GM18520 (cell line): Measurements from ENCODE around the gene TMEM219.
"Not testable (repeated sequence)": the region's sequence is repeated elsewhere in the genome, so short reads cannot be mapped to it uniquely, and the experiment has no call there.

ENCODE experiments used
- ATAC-seq: cut with Tn5 transposase; IDR thresholded peaks from one replicate; pipeline ENCODE4 v1.9.1; 2021; ENCODE audit not compliant: unreplicated experiment

TMEM219 gene, protein sequence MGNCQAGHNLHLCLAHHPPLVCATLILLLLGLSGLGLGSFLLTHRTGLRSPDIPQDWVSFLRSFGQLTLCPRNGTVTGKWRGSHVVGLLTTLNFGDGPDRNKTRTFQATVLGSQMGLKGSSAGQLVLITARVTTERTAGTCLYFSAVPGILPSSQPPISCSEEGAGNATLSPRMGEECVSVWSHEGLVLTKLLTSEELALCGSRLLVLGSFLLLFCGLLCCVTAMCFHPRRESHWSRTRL

DNA sequence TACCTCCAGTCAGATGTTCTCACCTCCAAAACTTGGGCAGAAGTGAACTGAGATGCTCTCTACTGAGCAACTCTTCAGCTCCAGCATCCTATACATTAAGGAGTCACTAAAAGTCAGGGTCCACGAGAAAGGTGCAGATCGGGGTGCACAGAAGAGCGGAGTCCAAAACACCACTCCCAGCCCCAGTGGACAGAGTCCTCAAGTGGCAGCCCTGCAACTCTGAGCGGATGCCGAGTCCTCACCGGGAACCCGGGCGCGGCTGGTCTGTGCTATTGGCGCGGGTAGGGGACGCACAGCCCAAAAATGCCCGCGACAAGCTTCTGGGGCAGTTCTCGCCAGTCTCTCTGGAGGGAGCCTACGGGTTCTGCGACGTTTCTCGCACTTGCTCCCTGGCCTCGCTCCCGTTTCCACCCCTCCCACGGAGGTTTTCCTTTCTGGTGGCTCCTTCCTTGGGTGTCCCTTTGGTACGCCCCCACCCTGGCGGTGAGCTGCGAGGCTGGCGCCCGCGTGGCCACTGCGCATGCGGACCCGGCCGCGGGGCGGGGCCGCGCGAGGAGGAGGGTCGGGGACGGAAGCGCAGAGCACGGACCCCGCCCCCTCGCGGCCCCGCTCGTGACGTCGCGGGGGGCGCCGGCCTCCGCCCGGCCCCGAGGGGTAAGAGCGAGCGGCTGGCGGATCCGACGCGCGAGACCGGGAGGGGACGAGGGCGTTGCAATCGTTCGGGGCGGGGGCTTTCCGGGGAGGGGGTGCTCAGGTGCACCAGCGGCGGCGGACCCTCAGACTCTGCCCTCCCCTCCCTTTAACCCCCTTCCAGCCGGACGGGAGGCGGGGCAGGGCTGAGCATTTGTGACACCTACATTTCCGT lies at the start of gene TMEM219:
Gene TMEM219 (plus strand): TSS at position 601 of the 865 bp plus-strand sequence. CDS start 1,065 bp downstream, outside the sequence.
- peak; percentile 82 for ATAC-seq

DNA sequence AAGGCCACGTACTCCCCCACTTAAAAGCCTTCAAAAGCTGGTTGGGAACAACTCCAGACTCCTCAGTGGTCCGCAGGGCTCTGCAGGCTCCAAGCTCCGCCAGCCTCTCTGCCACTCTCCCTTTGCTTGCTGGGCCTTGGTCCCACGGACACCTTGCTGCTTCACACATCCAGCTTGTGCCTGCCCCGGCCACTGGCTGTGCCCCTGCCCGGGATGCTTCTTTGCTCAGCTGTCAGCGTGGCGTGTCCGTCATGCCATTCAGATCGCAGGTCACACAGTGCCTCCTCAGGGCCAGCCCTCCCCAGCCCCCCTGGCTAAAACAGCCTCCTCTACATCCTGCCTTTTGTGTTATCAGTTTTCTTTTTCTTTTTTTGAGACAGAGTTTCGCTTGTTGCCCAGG lies 49.8 kb upstream of the TMEM219 start:
- no peak for ATAC-seq

DNA sequence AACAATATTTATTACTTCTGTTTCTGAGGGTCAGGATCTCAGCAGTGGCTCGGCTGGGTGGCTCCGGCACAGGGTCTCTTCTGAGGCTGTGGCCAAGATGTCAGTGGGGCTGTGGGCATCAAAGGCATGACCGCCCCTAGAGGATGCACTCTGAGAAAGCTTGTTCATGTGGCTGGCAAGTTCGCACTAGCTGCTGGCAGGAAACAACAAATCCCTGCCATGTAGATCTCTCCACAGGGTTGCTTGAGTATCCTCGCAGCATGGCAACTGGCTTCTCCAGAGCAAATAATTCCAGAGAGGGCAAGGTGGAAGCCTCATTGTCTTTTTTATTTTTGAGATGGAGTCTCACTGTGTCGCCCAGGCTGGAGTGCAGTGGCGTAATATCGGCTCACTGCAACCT lies 48.4 kb upstream of the TMEM219 start:
- no peak for ATAC-seq

DNA sequence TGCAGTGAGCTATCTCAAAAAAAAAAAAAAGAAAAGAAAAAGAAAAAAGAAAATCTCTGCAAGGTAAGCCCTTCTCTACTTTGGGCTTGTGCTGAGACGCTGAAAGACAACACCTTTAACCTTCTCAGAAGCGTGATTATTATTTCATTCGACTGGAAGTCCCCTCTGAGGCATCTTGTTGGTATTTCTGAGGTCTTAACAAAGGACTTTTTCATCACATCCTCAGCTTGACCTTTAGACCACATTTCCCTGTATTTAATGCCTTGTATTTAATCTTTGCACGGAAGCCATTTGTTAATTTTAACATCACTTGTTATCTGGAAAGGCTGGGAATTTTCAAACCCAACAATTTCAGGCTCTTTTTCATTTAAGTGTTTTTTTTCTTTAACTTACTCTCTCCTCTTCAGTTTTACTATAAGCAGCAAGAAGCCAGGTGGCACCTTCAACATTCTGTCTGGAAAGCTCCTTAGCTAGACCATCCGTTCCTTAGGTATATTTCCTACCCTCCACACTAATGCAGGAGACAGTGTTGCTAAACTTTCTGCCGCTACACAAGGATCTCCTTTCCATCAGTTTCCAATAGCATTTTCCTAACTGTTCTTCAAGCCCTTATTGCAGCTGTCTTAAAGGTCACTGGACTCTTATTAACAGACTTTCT lies 46.2 kb upstream of the TMEM219 start:
- ATAC-seq = no peak

DNA sequence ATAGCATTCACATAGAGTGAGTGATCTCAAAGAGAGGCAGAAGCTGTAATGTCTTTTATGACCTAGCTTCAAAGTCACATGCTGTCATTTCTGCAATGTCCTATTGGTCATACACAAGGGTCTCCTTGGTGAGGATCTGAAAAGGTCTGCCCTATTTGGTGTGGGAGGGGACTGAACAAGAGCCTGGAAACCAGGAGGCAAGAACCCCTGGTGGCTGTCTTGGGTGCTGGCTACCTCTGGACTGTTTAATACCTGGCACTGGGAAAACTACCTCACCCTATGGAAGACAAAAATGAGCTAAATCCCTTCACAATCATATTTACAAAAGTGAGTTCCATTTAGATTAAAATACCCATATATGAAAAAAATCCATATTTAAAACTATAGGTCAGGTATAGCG lies 44.9 kb upstream of the TMEM219 start:
- ATAC-seq = no peak

DNA sequence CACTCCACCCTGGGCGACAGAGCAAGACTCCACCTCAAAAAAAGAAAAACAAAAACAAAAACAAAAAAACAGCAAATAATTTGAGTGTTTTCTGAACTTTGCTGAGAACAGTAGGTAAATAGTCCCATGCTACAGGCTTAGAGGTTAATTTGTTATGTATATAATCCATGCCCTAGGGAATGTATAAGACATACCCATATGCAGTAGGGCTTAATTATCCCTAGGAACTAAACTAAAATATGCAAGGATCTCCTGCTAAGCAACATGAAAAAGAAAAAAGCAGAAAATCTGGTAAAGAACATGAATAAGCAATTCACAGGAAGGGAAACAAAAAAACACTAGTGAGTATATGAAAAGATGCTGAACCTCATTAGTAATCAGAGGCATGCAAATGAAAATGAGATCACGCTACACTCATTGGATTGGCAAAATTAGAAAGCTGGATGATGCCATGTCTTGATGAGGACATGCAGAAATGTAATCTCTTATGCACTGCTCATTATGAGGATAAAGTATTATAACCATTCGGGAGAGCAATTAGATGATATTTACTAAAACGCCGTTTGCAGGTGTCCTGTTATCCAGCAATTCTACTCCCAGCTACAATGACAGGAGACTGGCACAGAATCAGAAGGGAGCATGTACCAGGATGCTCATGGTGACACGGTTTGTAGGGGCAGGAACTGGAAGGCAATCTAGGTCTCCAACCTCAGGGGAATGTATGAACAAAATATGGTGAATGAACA lies 41.4 kb upstream of the TMEM219 start:
- ATAC-seq = no peak

DNA sequence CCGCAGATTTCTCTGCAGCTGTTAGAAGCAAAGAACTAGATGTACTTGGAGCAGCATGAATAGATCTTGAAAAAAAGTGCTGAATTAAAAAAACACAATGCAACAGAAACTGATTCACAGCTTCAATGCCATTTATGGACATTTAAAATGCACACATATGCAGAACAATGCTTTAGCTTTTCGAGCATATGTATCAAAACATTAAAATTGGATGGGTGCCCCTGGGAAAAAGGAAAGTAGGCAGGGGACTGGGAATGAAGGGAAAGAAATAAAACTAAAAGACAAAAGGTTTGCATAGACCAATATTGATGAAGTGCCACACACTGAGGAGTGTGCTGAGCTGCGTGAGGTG lies 40.9 kb upstream of the TMEM219 start:
- ATAC-seq = no peak

DNA sequence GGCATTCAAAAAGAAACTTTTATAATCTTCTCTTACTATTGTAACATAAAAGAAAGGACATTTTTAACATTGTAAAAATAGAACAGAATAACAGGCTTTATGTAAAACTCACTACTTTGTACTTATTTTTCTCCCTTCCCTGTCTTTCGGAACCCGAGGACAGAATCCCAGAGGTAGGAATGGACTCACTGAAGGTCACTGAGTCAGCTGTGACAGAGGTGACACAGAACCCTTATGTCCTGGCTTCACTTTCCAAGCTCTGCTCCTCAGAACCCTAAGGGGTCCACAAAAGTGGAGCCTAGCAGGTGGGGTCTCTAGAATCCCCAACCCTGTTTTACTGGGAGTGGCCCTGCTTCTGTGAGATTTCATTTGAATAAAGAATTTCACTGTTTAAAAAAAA lies 39.6 kb upstream of the TMEM219 start:
- no peak for ATAC-seq

DNA sequence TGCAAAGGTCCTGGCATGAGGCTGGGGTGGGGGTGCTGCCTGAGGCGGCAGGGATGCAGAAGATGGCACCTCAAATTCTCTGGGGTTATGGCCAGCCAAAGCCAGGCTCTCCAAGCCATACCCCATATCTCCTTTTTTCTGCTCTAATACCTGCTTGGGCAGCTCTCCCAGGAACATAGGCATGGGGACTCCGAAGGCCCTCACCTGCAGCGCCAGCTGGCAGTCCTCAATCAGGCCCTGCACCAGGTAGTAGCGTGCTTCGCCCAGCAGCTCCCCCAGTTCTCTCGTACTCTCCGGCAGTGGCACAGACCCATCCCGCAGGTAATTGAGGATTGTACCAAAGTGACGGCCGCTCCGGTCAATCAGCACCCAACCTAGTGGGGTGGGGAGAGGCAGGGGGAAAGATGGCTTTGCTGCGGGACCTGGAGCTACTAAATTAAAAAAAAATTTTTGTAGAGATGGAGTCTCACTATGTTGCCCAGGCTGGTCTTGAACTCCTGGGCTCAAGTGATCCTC lies 38.8 kb upstream of the TMEM219 start:
- ATAC-seq = no peak

DNA sequence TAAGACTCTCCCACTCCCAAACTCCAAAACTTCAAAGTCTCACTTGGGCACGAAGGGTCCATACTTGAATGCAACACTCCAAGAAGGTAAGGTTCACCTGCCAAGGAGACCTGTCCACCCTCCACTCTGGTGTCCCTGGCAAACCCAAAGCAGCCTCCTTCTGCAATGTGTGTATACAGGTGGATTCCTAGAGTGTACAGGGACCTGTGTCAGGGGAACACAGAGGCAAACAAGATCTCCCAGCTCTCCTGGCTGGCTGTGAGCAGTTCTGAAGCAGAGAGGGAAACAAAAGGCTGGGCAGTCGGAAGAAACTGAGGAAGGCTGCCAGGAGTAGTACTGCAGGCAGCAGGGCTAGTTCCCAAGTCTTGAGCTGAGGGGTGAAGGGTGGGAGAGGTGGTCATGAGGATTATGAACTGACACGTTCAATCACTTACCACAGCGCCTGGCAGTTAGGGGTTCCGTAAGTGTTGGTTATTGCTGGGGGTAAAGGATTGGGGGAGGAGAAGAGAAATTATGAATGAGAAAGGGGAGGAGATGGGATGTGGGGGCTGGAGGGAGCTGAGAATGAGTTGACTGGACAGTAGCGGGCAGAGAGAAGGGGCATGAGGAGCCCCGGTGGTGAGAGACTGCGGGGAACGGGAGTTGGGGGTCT lies 36.6 kb upstream of the TMEM219 start:
- no peak for ATAC-seq

DNA sequence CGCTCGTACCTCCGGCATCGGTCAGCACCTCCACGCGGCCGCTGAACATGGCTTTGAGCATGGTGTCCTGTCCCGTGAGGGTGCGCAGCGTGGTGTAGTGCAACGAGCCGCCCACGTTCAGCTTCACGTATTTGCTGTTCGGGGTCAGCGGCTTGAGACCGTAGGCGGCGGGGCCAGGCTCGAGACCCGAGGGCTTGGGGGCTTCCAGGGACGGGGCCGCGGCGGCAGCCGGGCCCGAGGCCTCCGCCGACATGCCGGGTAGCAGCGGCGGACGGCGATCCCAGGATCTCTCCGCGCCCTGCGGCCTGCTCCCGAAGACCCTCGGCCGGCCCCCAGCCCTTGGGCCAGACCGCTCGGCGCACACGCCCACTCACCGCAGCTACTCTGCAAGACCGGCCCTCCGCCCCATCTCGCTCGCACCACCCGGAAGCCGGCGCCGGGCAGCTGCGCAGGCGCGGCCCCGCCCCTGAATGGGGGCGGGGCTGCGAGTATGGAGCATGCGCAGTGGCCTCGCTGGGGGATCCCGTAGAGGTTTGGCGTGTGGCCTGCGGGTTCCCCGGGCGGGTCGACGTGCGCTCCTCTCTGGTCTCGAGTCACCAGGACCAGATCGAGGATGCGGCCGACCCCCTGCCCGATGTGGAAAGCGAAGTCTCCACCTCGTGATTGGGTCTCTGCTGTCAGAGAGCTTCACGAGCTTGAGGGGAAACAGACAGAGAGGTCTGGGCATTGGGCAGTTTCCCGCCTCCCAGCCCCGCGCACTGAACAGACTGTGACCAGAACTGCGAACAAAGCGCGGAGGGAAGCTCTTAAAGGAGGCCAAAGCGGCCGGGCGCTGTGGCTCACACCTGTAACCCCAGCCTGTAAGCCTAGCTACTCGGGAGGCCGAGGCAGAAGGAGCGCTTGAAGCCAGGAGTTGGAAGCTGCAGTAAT lies 35.8 kb upstream of the TMEM219 start, which contains the start of gene KCTD13:
Gene KCTD13 (minus strand): TSS at position 446 of the 930 bp plus-strand sequence. CDS start 193 bp downstream, at position 253.
- peak; percentile 80 for ATAC-seq

DNA sequence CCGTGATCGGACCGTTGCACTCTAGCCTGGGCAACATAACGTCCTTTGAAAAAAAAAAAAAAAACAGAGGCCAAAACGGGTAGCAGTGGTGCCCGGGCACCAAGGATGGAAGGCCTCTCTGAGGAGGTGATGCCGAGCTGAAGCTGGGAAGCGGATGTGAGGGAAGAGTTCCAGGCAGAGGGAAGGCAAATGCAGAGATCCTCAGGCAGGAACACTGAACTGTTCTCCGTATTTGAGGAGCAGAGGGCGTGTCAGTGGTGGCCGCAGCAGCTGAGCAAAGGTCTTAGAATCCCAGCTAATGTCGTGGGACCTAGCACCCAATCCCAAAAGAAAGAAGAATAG lies 35.2 kb upstream of the TMEM219 start:
- no peak for ATAC-seq

DNA sequence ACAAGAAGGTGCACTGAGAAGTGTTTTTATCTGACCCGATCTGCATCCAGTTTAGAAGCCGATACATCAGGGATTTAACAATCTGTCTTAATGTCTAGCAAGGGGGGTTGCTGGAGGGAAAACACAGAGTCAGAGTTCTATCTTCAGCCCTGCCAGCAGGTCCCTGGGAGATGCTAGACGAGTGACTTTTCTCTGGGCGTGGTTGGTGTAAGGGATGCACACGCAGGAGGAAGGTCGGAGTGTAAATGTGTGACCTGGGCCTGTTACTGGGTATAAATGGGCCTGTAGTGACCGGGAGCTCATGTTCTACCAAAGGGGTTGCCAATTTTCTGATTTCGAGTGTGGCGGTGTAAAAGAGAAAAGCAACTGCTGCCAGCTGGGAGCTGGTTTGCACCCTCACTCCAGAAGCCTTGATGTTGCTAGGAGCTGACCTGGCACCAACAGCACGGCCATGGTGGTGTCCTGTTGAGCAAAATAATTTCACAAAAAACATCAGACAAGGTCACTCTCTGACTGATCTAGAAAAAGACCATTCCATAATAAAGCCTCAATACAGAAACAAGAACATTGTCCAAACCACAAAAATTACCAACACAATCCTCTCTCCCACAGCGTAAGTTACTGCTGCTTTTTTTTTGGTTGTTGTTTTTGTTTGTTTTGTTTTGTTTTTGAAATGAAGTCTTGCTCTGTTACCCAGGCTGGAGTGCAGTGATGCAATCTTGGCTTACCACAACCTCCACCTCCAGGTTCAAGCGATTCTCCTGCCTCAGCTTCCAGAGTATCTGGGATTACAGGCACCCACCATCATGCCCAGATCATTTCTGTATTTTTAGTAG lies 34.6 kb upstream of the TMEM219 start:
- no peak for ATAC-seq

DNA sequence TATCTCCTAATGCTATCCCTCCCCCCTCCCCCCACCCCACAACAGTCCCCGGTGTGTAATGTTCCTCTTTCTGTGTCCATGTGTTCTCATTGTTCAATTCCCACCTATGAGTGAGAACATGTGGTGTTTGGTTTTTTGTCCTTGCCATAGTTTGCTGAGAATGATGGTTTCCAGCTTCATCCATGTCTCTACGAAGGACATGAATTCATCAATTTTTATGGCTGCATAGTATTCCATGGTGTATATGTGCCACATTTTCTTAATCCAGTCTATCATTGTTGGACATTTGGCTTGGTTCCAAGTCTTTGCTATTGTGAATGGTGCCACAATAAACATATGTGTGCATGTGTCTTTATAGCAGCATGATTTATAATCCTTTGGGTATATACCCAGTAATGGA lies 30.1 kb upstream of the TMEM219 start:
- not testable (repeated sequence) for ATAC-seq

DNA sequence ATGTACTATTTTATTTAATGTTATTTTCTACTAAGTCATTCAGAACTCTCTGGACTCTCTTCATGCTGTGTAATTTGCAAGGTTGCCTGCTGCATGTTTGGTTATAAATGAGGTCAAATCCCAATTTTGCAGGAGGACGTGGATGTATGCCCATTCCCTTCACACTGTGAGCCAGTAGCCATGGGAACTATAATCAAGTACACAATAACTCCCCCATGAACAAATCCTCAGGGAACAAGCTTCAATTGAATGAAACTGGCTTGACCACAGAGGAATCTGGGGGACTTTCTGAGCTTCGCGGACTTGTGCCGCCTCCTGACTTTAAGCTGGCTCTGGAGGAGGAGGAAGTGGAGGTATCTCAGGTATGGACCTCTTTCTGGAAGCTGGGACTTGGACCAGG lies 21.2 kb upstream of the TMEM219 start:
- ATAC-seq = no peak

DNA sequence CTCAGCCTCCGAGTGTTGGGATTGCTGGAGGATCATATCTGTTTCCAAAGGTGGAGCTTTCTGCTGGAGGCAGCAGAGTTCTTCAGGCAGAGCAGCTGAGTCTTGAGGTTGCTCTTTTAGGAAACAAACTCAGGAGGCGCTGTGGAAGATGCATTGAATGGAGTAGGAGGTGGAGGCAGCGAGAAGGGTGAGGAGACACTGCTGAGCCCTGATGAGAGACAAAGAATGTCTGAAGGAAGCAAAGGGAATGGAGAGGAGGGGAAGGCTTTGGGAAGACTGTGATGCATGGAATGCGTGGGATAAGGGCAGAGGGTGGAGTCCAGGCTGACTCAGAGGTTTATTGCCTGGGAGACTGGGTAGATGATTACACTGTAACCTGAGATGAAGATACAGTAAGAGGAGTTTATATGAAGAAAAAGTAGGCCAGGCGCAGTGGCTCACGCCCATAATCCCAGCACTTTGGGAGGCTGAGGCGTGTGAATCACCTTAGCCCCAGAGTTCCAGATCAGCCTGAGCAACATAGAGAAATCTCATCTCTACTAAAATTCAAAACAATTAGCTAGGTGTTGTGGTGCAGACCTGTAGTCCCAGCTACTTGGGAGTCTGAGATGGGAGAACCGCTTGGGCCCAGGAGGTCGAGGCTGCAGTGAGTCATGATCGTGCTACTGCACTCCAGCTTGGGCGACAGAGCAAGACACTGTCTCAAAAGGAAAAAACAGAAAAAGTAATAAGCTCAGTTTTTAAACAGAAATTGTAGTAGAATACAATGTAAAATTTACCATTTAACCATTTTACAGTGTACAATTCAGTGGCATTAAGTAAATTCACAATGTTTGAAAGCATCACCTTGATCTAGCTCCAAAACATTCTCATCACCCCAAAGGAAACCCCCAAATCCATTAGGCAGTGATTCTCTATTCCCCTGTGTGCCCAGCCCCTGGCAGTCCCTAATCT lies 17.8 kb upstream of the TMEM219 start:
- ATAC-seq = no peak

DNA sequence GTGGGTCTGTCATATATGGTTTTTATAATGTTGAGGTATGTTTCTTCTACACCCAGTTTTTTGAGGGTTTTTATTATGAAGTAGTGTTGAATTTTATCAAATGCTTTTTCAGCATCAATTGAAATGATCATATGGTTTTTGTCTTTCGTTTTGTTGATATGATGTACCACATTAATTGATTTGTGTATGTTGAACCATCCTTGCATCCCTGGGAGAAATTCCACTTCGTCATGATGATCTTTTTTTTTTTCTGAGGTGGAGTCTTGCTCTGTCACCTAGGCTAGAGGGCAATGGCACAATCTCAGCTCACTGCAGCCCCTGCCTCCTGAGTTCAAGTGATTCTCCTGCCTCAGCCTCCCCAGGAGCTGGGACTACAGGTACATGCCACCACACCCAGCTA lies 14.0 kb upstream of the TMEM219 start:
- no peak for ATAC-seq
